Measurements from ENCODE around the gene ACOT13. TPM values are rescaled to one million over a fixed set of nuclear protein-coding genes. Genes with fewer than 3 reads are reported as not detected.

ACOT13 gene
- total RNA-seq, 4 donors from 2014 or later: 5.8 to 9.4 (median 7.2) TPM

DNA sequence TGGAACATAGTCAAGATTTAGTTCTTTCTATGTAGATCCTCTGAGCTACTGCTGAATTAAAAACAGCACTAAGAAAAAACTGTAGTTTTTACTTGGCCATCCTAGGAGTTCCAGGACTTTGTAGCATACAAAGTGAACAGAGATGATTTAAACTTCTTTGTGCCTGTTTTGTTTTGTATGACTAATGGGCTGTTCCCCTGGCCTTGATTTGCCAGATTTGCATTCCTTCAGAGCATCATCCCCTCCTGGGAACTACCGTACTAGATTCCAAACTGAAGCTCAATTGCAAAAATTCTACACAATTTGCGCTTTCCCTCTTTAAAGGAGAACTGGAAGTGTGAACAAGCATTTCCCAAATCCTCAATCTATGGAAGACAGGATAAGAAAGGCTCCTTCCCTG, 23.1 kb downstream of the ACOT13 start:
- H3K4me1 ChIP-seq: no peaks in the 10 kb centered on the region
- peaks cover 0 to 5% (median 2%) of the 10 kb centered on the region in 4 donors for H3K36me3 ChIP-seq
- WGBS: 67% methylated on average over 2 of the region's 2 CpGs
- H3K4me3 ChIP-seq: no peak overlapping the region
- intact Hi-C loops (cut with DNase I): no loop called here
- H3K27ac ChIP-seq (replicated peaks in 1 of 4): no peak overlapping the region
- no peaks in the 10 kb centered on the region for H3K9me3 ChIP-seq
- DNase-seq (ENCODE audit: extremely low spot score): no peak
- TF ChIP-seq, protein P1, sequence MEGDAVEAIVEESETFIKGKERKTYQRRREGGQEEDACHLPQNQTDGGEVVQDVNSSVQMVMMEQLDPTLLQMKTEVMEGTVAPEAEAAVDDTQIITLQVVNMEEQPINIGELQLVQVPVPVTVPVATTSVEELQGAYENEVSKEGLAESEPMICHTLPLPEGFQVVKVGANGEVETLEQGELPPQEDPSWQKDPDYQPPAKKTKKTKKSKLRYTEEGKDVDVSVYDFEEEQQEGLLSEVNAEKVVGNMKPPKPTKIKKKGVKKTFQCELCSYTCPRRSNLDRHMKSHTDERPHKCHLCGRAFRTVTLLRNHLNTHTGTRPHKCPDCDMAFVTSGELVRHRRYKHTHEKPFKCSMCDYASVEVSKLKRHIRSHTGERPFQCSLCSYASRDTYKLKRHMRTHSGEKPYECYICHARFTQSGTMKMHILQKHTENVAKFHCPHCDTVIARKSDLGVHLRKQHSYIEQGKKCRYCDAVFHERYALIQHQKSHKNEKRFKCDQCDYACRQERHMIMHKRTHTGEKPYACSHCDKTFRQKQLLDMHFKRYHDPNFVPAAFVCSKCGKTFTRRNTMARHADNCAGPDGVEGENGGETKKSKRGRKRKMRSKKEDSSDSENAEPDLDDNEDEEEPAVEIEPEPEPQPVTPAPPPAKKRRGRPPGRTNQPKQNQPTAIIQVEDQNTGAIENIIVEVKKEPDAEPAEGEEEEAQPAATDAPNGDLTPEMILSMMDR (IDR thresholded peaks at IDR 0.05): no peak
- no peak for TF ChIP-seq POLR2A (IDR thresholded peaks at IDR 0.05; ENCODE audit: low read depth)
- no peak for TF ChIP-seq EP300 (IDR thresholded peaks at IDR 0.05)
- no peak for TF ChIP-seq POLR2AphosphoS5 (IDR thresholded peaks at IDR 0.05)
- H3K27me3 ChIP-seq: no peaks in the 10 kb centered on the region

DNA sequence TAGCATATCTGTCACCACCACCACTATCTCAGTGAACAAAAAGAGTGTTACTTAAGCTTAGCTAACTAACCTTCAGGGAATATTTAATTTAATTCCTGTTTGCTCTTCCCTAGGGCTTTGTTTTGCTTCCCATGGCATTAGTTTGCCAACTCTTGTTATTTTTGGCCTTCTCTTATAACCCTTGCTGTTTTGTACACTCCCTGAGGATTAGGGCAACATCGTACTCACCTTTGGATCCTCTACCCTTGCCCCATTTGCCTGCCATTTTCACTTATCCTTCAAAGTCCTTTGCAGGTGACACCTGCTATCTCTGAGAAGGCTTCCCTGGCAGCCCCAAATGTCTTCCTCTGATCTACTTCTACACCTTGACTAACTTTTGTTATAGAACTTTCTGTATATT, 23.7 kb downstream of the ACOT13 start:
- TF ChIP-seq EP300 (IDR thresholded peaks at IDR 0.05) (no peak), POLR2AphosphoS5 (IDR thresholded peaks at IDR 0.05) (no peak), POLR2A (IDR thresholded peaks at IDR 0.05; ENCODE audit: low read depth) (no peak)
- TF ChIP-seq, protein P1 (IDR thresholded peaks at IDR 0.05): no peak
- Histone ChIP-seq H3K4me3 (no peak overlapping the region), H3K36me3 (peaks cover 0 to 5% (median 2%) of the 10 kb centered on the region in 4 donors), H3K4me1 (peaks cover 0 to 5% (median 0%) of the 10 kb centered on the region in 4 donors), H3K27me3 (no peaks in the 10 kb centered on the region), H3K27ac (replicated peaks in 1 of 4) (no peak overlapping the region), H3K9me3 (no peaks in the 10 kb centered on the region)
- no peak for DNase-seq (ENCODE audit: extremely low spot score)
- intact Hi-C loops (cut with DNase I): no loop called here
- 80% methylated on average over 1 of the region's 1 CpG for WGBS

DNA sequence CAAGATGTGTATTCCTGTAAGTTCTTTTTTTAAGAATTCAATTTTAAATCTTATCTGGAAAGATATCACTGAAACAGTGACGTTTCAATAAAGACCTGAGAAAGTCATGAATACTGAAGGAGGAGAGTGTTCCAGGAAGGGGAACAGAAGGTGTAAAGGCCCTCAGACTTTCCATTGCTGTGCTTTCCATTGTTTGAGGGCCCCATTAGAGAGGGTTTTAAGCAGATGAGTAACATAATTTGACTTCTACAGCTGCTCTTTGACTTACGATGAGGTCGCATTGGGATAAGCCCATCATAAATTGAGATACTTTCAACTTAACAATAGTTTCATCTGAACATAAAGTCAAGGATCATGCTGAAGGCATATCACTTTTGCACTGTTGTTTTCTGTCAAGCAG, 24.7 kb downstream of the ACOT13 start:
- no peak for DNase-seq (ENCODE audit: extremely low spot score)
- TF ChIP-seq EP300 (IDR thresholded peaks at IDR 0.05) (no peak), POLR2AphosphoS5 (IDR thresholded peaks at IDR 0.05) (no peak), POLR2A (IDR thresholded peaks at IDR 0.05; ENCODE audit: low read depth) (no peak)
- TF ChIP-seq, protein P1 (IDR thresholded peaks at IDR 0.05): no peak
- Histone ChIP-seq H3K4me1 (peaks cover 0 to 7% (median 0%) of the 10 kb centered on the region in 4 donors), H3K9me3 (no peaks in the 10 kb centered on the region), H3K27ac (replicated peaks in 1 of 4) (no peak overlapping the region), H3K36me3 (peaks cover 0 to 5% (median 2%) of the 10 kb centered on the region in 4 donors), H3K27me3 (no peaks in the 10 kb centered on the region), H3K4me3 (no peak overlapping the region)
- intact Hi-C loops (cut with DNase I): no loop called here
- 88% methylated on average over 3 of the region's 3 CpGs for WGBS

DNA sequence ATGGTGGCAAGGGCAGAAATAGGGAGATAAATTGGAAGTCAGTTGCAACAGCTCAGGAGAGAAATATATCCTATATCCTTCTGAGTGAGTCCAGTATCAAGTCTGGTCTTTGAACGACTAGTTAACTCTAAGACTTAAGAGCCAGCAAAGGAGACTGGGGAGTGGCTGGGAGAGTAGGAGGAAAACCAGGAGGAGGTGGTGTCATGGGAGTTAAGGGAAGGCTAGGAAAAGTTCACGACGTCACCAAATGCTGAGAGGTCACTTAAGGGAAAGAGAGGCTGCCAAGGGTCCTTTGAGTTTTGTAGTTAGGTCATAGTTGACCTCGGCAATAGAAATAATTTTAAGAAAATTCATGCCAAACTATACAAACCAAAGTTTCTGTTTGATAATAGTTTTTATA, 25.1 kb downstream of the ACOT13 start:
- TF ChIP-seq, protein P1 (IDR thresholded peaks at IDR 0.05): no peak
- TF ChIP-seq EP300 (IDR thresholded peaks at IDR 0.05) (no peak), POLR2AphosphoS5 (IDR thresholded peaks at IDR 0.05) (no peak), POLR2A (IDR thresholded peaks at IDR 0.05; ENCODE audit: low read depth) (no peak)
- H3K9me3 ChIP-seq: no peaks in the 10 kb centered on the region
- H3K36me3 ChIP-seq: peaks cover 0 to 5% (median 2%) of the 10 kb centered on the region in 4 donors
- WGBS: 66% methylated on average over 4 of the region's 4 CpGs
- no peak for DNase-seq (ENCODE audit: extremely low spot score)
- peaks cover 0 to 7% (median 0%) of the 10 kb centered on the region in 4 donors for H3K4me1 ChIP-seq
- no peaks in the 10 kb centered on the region for H3K27me3 ChIP-seq
- H3K4me3 ChIP-seq: no peak overlapping the region
- intact Hi-C loops (cut with DNase I): no loop called here
- no peak overlapping the region for H3K27ac ChIP-seq (replicated peaks in 1 of 4)

DNA sequence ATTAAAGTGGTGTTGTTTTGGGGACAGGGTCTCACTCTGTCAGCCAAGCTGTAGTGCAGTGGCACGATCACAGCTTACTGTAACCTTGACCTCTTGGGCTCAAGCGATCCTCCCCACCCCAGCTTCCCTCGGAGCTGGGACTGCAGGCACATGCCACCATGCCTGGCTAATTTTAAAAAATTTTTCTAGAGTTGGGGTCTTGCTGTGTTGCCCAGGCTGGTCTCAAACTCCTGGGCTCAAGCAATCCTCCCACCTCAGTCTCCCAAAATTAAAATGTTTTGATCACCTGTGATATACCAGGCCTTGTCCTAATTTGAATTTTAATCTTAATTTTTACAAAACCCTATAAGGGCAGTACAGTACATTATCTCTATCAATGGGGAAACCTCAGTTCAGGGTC, 25.5 kb downstream of the ACOT13 start:
- H3K4me1 ChIP-seq: peaks cover 0 to 7% (median 0%) of the 10 kb centered on the region in 4 donors
- H3K27ac ChIP-seq (replicated peaks in 1 of 4): no peak overlapping the region
- H3K4me3 ChIP-seq: no peak overlapping the region
- WGBS: 98% methylated on average over 3 of the region's 3 CpGs
- no peaks in the 10 kb centered on the region for H3K27me3 ChIP-seq
- H3K36me3 ChIP-seq: peaks cover 0 to 5% (median 2%) of the 10 kb centered on the region in 4 donors
- H3K9me3 ChIP-seq: no peaks in the 10 kb centered on the region
- no peak for TF ChIP-seq EP300 (IDR thresholded peaks at IDR 0.05)
- no peak for TF ChIP-seq POLR2A (IDR thresholded peaks at IDR 0.05; ENCODE audit: low read depth)
- no peak for DNase-seq (ENCODE audit: extremely low spot score)
- intact Hi-C loops (cut with DNase I): no loop called here

Data from esophagus muscularis mucosa (tissue), 4 donors.